ENCODE results near the gene ACKR3.

ACKR3 gene

DNA sequence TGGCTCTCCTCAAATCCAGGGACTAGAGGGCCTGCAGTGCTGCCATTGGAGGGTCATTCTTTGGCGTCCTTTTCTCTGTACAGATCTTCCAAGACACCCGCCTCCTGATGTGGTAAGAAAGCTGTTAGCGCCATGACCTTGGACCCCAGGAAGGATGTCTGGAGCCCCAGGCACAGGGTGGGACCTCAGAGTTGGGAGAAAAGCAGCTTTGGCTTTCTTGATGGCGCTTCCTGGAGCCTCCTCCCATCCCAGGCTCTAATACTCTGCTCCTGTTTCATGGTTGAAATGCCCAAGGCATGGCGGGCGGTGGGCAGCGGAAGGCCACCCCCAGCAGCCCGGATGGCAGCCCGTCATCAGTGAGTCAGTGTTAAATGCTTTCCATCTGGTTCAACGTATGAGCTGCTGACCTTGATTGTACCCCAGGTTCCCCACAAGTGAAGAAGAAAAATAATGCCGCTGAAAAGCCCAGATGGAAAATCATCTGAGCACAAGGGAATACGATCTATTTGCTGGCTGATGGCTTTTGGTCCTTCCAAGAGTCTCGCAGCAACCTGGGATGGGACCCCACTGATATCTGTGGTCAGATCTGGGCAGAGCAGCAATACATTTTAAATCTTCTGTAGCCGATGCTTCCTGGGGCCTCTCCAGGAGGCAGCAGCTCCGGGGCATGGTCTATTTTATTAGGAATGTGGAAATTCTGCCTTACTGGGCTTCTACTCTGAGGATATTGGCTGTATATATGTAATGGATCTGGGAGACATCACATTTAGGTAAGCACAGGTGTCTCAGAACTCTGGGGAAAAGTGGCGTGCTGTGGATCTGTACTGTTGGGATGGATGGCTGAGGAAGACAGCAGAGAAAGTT, 15.1 kb downstream of the ACKR3 start:
- TF ChIP-seq, protein P1, sequence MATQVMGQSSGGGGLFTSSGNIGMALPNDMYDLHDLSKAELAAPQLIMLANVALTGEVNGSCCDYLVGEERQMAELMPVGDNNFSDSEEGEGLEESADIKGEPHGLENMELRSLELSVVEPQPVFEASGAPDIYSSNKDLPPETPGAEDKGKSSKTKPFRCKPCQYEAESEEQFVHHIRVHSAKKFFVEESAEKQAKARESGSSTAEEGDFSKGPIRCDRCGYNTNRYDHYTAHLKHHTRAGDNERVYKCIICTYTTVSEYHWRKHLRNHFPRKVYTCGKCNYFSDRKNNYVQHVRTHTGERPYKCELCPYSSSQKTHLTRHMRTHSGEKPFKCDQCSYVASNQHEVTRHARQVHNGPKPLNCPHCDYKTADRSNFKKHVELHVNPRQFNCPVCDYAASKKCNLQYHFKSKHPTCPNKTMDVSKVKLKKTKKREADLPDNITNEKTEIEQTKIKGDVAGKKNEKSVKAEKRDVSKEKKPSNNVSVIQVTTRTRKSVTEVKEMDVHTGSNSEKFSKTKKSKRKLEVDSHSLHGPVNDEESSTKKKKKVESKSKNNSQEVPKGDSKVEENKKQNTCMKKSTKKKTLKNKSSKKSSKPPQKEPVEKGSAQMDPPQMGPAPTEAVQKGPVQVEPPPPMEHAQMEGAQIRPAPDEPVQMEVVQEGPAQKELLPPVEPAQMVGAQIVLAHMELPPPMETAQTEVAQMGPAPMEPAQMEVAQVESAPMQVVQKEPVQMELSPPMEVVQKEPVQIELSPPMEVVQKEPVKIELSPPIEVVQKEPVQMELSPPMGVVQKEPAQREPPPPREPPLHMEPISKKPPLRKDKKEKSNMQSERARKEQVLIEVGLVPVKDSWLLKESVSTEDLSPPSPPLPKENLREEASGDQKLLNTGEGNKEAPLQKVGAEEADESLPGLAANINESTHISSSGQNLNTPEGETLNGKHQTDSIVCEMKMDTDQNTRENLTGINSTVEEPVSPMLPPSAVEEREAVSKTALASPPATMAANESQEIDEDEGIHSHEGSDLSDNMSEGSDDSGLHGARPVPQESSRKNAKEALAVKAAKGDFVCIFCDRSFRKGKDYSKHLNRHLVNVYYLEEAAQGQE (IDR thresholded peaks at IDR 0.05; ENCODE audit: insufficient replicate concordance, low read depth) = no peak
- TF ChIP-seq GABPA (IDR thresholded peaks at IDR 0.05; ENCODE audit: low read depth) = no peak
- no peak for TF ChIP-seq POLR2AphosphoS5 (IDR thresholded peaks at IDR 0.05; ENCODE audit: low read depth)
- TF ChIP-seq CTCF (IDR thresholded peaks at IDR 0.05; ENCODE audit: insufficient read depth, low read length) = no peak
- no peak for TF ChIP-seq SPI1 (IDR thresholded peaks at IDR 0.05; ENCODE audit: borderline replicate concordance, low read depth)
- Histone ChIP-seq H3K27ac (replicated peaks) (no peak overlapping the region), H3K4me3 (replicated peaks; ENCODE audit: insufficient read depth, low read length) (no peak overlapping the region), H3K27me3 (ENCODE audit: insufficient read depth, poor library complexity, severe bottlenecking) (no peaks in the 10 kb centered on the region)
- no peak for DNase-seq (ENCODE audit: low read depth in 1 of 2, low spot score in 1 of 2)

DNA sequence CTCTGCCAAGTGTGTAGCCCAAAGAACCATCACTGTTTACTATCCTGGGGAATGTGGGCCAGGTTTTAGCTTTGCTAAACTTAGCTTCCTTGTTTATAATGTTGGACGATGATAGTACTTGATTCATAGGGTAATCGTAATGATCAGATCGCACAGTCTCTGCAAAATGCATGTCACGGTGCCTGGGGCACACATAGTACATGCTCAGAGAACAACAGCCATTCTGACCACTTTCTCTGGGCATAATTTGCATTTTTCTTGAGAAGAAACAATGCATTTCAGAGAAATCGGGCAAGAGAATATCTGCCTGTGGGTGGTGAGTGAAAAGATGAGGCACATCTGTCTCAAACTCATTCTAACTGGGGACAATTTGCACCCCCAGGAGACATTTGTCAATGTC, 16.3 kb downstream of the ACKR3 start:
- H3K27ac ChIP-seq (replicated peaks) = no peak overlapping the region
- H3K4me3 ChIP-seq (replicated peaks; ENCODE audit: insufficient read depth, low read length) = no peak overlapping the region
- DNase-seq (ENCODE audit: low read depth in 1 of 2, low spot score in 1 of 2) = no peak
- H3K27me3 ChIP-seq (ENCODE audit: insufficient read depth, poor library complexity, severe bottlenecking) = no peaks in the 10 kb centered on the region
- TF ChIP-seq CTCF (IDR thresholded peaks at IDR 0.05; ENCODE audit: insufficient read depth, low read length) (no peak), SPI1 (IDR thresholded peaks at IDR 0.05; ENCODE audit: borderline replicate concordance, low read depth) (no peak), POLR2AphosphoS5 (IDR thresholded peaks at IDR 0.05; ENCODE audit: low read depth) (no peak), GABPA (IDR thresholded peaks at IDR 0.05; ENCODE audit: low read depth) (no peak)

- Histone ChIP-seq H3K4me3 (replicated peaks; ENCODE audit: insufficient read depth, low read length) (no peak overlapping the region), H3K27me3 (ENCODE audit: insufficient read depth, poor library complexity, severe bottlenecking) (no peaks in the 10 kb centered on the region), H3K27ac (replicated peaks) (no peak overlapping the region)
- TF ChIP-seq, protein P1 (IDR thresholded peaks at IDR 0.05; ENCODE audit: insufficient replicate concordance, low read depth) = no peak
- no peak for TF ChIP-seq SPI1 (IDR thresholded peaks at IDR 0.05; ENCODE audit: borderline replicate concordance, low read depth)
- TF ChIP-seq CTCF (IDR thresholded peaks at IDR 0.05; ENCODE audit: insufficient read depth, low read length) = no peak
- no peak for TF ChIP-seq POLR2AphosphoS5 (IDR thresholded peaks at IDR 0.05; ENCODE audit: low read depth)
- TF ChIP-seq GABPA (IDR thresholded peaks at IDR 0.05; ENCODE audit: low read depth) = no peak
- no peak for DNase-seq (ENCODE audit: low read depth in 1 of 2, low spot score in 1 of 2)
Measured at GRCh38 chr2:236587861-236588815, 18.5 kb downstream of the ACKR3 start.
